Measurements from ENCODE around the gene CAMTA1. TPM values are rescaled to one million over a fixed set of nuclear protein-coding genes. Genes with fewer than 3 reads are reported as not detected.
A peak's percentile ranks its signal among the peaks of the same experiment; 100 is the strongest.

Gene CAMTA1
- total RNA-seq, 1 experiment from 2014 or later: 69.5 TPM

DNA sequence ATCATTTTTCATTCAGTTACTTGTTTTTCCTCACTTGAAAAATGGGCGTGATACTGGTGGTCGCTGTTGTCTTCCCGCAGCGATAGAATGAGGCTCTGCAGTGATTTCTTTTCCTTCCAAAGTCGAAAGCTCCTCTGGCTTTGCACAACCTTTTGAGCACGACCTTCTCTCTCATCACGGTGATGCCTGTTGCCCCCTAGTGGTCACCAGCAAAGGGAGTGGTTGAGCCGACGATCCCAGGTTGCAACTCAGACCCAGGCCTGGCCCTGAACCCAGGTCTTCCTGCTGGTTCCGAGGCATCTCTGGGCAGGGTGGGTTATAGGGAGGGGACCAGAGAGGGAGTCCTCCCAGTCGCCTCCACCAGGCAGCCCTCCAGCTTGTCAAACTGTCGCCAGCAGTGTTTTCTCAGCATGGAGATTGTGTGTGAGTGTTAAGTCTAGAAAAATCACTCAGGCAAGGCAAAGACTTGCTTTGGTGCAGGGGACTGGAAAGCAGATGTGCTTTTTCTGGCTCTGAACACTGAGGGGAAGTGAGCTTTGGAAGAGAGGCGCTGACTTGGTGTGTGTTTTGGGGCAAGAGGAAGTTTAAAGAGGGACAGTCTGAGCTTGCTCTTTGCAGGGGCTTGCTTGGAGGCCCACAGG is 285.3 kb downstream of the CAMTA1 start:
- intact Hi-C loops (cut with micrococcal nuclease): loop anchor here (2.0 to 10.0 kb wide), 3 partner anchors 276 to 544 kb away; no protein-coding TSS in a partner anchor
- POLR2A ChIA-PET: no interaction called here
- Histone ChIP-seq H3K27me3 (ENCODE audit: insufficient read depth, low read length) (peaks cover 34% of the 10 kb centered on the region; the same call in 1 of the 2 replicates), H3K9ac (ENCODE audit: low read length) (no peak overlapping the region), H3K79me2 (ENCODE audit: insufficient read depth, low read length) (no peaks in the 10 kb centered on the region), H3K9me2 (ENCODE audit: insufficient read depth) (no peaks in the 10 kb centered on the region), H3K36me3 (ENCODE audit: control insufficient read depth in 1 of 2, insufficient read depth in 2 of 2, low read length in 2 of 2) (no peaks in the 10 kb centered on the region), H3K27ac (ENCODE audit: low read depth, low read length) (no peak overlapping the region), H3K4me1 (ENCODE audit: control insufficient read depth in 1 of 2, insufficient read depth in 2 of 2, low read length in 2 of 2) (0 out of 4 replicates have a peak, but pooled peaks cover 0 to 4% of the 10 kb centered on the region in 2 experiments), H3K9me3 (ENCODE audit: control insufficient read depth in 1 of 2, insufficient read depth in 1 of 2, low read depth in 1 of 2, low read length in 2 of 2) (no peaks in the 10 kb centered on the region), H3K4me3 (replicated peaks in 1 of 2; ENCODE audit: low read depth in 1 of 2, low read length in 2 of 2) (no peak overlapping the region), H2AFZ (ENCODE audit: low read depth, low read length, poor library complexity, severe bottlenecking) (peak overlapping the region; percentile 31), H3K4me2 (ENCODE audit: low read length) (peak overlapping the region; percentile 46), H4K20me1 (ENCODE audit: insufficient read depth) (no peaks in the 10 kb centered on the region)
- TF ChIP-seq EZH2phosphoT487 (IDR thresholded peaks at IDR 0.05; ENCODE audit: borderline replicate concordance) (no peak), FOSL1 (IDR thresholded peaks at IDR 0.05; ENCODE audit: low read depth) (no peak), ZFX (IDR thresholded peaks at IDR 0.05) (no peak), ELF1 (IDR thresholded peaks at IDR 0.05; ENCODE audit: borderline replicate concordance, low read depth) (no peak), RAD21 (IDR thresholded peaks at IDR 0.05; ENCODE audit: low read depth) (peak; percentile 78)
- TF ChIP-seq, protein P1, sequence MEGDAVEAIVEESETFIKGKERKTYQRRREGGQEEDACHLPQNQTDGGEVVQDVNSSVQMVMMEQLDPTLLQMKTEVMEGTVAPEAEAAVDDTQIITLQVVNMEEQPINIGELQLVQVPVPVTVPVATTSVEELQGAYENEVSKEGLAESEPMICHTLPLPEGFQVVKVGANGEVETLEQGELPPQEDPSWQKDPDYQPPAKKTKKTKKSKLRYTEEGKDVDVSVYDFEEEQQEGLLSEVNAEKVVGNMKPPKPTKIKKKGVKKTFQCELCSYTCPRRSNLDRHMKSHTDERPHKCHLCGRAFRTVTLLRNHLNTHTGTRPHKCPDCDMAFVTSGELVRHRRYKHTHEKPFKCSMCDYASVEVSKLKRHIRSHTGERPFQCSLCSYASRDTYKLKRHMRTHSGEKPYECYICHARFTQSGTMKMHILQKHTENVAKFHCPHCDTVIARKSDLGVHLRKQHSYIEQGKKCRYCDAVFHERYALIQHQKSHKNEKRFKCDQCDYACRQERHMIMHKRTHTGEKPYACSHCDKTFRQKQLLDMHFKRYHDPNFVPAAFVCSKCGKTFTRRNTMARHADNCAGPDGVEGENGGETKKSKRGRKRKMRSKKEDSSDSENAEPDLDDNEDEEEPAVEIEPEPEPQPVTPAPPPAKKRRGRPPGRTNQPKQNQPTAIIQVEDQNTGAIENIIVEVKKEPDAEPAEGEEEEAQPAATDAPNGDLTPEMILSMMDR (IDR thresholded peaks at IDR 0.05 in 2 of 3, conservative IDR thresholded peaks at IDR 0.05 in 1 of 3; ENCODE audit: borderline replicate concordance in 1 of 3, insufficient read depth in 1 of 3, low read depth in 2 of 3, low read length in 2 of 3): peak; percentile 70 to 93 (median 87)
- ATAC-seq (peak; percentile 93), DNase-seq (ENCODE audit: low read depth, low spot score) (peak; percentile 18)
- RAD21 ChIA-PET (ENCODE audit: low non-redundant PET in 1 of 2, low total read pairs in 2 of 2, uncharacterized antibody in 2 of 2, unreplicated experiment in 2 of 2): interaction anchor here in 1 of 2 experiments (0.8 to 1.2 kb wide), 2 partner anchors 137 to 351 kb away, joined by 3 to 4 read pairs; no protein-coding TSS in a partner anchor
- CTCF ChIA-PET: interaction anchor here (0.6 to 2.6 kb wide), 15 partner anchors 9 to 577 kb away, joined by 3 to 14 read pairs (median 3); partner anchors contain the start of gene CAMTA1
- no TSS peak for BruUV-seq (replicated peaks)

DNA sequence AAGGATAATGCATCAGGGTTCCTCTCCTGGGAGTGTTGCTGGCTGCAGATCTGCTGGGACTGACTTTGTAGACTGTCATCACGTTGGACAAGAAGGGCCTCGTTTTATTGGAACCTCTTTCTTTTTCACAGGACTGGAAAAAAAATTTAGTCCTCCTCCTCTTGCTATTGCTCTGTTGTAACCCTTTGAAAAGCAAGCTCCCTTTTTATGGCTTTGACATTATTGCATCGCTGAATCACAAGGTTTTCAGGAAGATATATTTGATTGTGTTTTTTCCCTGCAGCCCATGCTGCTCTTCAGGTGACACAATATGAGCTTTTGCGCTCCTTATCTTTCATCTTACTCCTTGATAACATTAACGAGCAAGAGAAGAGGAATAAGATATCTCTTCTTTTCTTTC is 290.9 kb downstream of the CAMTA1 start:
- Histone ChIP-seq H3K4me2 (ENCODE audit: low read length) (no peak overlapping the region), H3K36me3 (ENCODE audit: control insufficient read depth in 1 of 2, insufficient read depth in 2 of 2, low read length in 2 of 2) (no peaks in the 10 kb centered on the region), H3K9me3 (ENCODE audit: control insufficient read depth in 1 of 2, insufficient read depth in 1 of 2, low read depth in 1 of 2, low read length in 2 of 2) (peaks cover 0 to 6% of the 10 kb centered on the region in 2 experiments; a peak in 1 of 4 replicates), H3K4me1 (ENCODE audit: control insufficient read depth in 1 of 2, insufficient read depth in 2 of 2, low read length in 2 of 2) (no peaks in the 10 kb centered on the region), H4K20me1 (ENCODE audit: insufficient read depth) (no peaks in the 10 kb centered on the region), H3K4me3 (replicated peaks in 1 of 2; ENCODE audit: low read depth in 1 of 2, low read length in 2 of 2) (no peak overlapping the region), H3K27me3 (ENCODE audit: insufficient read depth, low read length) (peaks cover 30% of the 10 kb centered on the region; the same call in 1 of the 2 replicates), H3K27ac (ENCODE audit: low read depth, low read length) (no peak overlapping the region), H2AFZ (ENCODE audit: low read depth, low read length, poor library complexity, severe bottlenecking) (no peak overlapping the region), H3K79me2 (ENCODE audit: insufficient read depth, low read length) (no peaks in the 10 kb centered on the region), H3K9me2 (ENCODE audit: insufficient read depth) (no peaks in the 10 kb centered on the region), H3K9ac (ENCODE audit: low read length) (no peak overlapping the region)
- ChIA-PET CTCF (no interaction called here), RAD21 (ENCODE audit: low non-redundant PET in 1 of 2, low total read pairs in 2 of 2, uncharacterized antibody in 2 of 2, unreplicated experiment in 2 of 2) (no interaction called here), POLR2A (no interaction called here)
- DNase-seq (ENCODE audit: low read depth, low spot score) (no peak), ATAC-seq (no peak)
- TF ChIP-seq, protein P1 (IDR thresholded peaks at IDR 0.05 in 2 of 3, conservative IDR thresholded peaks at IDR 0.05 in 1 of 3; ENCODE audit: borderline replicate concordance in 1 of 3, insufficient read depth in 1 of 3, low read depth in 2 of 3, low read length in 2 of 3): no peak
- TF ChIP-seq, protein P2, sequence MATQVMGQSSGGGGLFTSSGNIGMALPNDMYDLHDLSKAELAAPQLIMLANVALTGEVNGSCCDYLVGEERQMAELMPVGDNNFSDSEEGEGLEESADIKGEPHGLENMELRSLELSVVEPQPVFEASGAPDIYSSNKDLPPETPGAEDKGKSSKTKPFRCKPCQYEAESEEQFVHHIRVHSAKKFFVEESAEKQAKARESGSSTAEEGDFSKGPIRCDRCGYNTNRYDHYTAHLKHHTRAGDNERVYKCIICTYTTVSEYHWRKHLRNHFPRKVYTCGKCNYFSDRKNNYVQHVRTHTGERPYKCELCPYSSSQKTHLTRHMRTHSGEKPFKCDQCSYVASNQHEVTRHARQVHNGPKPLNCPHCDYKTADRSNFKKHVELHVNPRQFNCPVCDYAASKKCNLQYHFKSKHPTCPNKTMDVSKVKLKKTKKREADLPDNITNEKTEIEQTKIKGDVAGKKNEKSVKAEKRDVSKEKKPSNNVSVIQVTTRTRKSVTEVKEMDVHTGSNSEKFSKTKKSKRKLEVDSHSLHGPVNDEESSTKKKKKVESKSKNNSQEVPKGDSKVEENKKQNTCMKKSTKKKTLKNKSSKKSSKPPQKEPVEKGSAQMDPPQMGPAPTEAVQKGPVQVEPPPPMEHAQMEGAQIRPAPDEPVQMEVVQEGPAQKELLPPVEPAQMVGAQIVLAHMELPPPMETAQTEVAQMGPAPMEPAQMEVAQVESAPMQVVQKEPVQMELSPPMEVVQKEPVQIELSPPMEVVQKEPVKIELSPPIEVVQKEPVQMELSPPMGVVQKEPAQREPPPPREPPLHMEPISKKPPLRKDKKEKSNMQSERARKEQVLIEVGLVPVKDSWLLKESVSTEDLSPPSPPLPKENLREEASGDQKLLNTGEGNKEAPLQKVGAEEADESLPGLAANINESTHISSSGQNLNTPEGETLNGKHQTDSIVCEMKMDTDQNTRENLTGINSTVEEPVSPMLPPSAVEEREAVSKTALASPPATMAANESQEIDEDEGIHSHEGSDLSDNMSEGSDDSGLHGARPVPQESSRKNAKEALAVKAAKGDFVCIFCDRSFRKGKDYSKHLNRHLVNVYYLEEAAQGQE (IDR thresholded peaks at IDR 0.05; ENCODE audit: low read depth): 0 out of 2 replicates have a peak, but pooled peaks have one; percentile 1
- no peak for TF ChIP-seq CEBPB (IDR thresholded peaks at IDR 0.05; ENCODE audit: low read depth)
- TF ChIP-seq EZH2 (IDR thresholded peaks at IDR 0.05): no peak
- TF ChIP-seq CBX3 (IDR thresholded peaks at IDR 0.05; ENCODE audit: low read depth): no peak
- no peak for TF ChIP-seq ZFX (IDR thresholded peaks at IDR 0.05)
- no peak for TF ChIP-seq EZH2phosphoT487 (IDR thresholded peaks at IDR 0.05; ENCODE audit: borderline replicate concordance)
- no TSS peak for BruUV-seq (replicated peaks)
- intact Hi-C loops (cut with micrococcal nuclease): loop anchor here (10.0 kb wide), 1 partner anchor 539 kb away; no protein-coding TSS in a partner anchor

Measured in HCT116 (cell line).